ENCODE data around the gene KIF20B.

DNA sequence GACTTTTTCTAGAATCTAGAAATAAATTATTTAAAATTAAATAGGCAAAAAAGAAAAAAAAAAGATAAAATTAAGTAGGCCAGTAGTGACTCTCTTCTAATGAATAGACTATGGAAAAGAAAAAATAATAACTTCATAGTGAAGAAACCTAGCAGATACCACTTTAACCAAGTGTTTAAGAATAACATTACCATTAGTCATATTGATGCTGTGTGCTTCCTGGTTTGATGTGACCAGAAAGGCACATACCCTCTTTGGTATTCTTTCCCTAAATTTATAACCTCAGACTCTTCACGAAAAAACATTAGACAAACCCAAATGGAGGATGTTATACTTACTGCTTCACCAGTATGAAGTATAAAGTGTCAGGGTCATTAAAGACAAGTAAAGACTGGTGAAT is 42.6 kb downstream of the KIF20B start:
- TF ChIP-seq POLR2A (IDR thresholded peaks at IDR 0.05) (no peak), POLR2AphosphoS5 (IDR thresholded peaks at IDR 0.05) (no peak), EP300 (IDR thresholded peaks at IDR 0.05) (no peak)
- TF ChIP-seq, protein P1, sequence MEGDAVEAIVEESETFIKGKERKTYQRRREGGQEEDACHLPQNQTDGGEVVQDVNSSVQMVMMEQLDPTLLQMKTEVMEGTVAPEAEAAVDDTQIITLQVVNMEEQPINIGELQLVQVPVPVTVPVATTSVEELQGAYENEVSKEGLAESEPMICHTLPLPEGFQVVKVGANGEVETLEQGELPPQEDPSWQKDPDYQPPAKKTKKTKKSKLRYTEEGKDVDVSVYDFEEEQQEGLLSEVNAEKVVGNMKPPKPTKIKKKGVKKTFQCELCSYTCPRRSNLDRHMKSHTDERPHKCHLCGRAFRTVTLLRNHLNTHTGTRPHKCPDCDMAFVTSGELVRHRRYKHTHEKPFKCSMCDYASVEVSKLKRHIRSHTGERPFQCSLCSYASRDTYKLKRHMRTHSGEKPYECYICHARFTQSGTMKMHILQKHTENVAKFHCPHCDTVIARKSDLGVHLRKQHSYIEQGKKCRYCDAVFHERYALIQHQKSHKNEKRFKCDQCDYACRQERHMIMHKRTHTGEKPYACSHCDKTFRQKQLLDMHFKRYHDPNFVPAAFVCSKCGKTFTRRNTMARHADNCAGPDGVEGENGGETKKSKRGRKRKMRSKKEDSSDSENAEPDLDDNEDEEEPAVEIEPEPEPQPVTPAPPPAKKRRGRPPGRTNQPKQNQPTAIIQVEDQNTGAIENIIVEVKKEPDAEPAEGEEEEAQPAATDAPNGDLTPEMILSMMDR (IDR thresholded peaks at IDR 0.05), result no peak
